Kidney tubule cell (primary cell): ENCODE measurements around the gene FRMPD1.

ENCODE experiments used
- DNase-seq: peaks from one replicate; pipeline ENCODE4 v3.0.0-alpha.2; 2018; ENCODE audit warnings: low spot score

The FRMPD1 gene

DNA sequence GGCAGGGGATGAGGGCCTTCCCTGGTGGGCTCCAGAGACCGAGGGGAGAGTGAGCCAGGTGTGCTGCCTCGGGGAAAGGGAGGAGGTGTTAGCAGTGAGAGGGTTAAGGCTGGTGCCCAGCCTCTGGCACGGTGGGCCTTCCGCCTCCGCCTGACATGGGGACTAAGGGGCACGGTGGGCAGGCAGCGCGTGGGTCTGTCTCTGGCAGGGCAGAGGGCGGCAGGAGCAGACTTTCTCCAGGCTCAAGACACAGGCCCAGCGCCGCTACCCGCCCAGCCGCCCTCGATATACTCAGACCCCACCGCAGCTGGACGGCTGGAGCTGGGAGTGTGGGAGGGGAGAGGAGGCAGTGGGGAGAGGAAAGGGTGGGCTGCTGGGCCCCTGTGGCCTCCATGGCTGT lies 14.9 kb upstream of the FRMPD1 start:
- DNase-seq = no peak

DNA sequence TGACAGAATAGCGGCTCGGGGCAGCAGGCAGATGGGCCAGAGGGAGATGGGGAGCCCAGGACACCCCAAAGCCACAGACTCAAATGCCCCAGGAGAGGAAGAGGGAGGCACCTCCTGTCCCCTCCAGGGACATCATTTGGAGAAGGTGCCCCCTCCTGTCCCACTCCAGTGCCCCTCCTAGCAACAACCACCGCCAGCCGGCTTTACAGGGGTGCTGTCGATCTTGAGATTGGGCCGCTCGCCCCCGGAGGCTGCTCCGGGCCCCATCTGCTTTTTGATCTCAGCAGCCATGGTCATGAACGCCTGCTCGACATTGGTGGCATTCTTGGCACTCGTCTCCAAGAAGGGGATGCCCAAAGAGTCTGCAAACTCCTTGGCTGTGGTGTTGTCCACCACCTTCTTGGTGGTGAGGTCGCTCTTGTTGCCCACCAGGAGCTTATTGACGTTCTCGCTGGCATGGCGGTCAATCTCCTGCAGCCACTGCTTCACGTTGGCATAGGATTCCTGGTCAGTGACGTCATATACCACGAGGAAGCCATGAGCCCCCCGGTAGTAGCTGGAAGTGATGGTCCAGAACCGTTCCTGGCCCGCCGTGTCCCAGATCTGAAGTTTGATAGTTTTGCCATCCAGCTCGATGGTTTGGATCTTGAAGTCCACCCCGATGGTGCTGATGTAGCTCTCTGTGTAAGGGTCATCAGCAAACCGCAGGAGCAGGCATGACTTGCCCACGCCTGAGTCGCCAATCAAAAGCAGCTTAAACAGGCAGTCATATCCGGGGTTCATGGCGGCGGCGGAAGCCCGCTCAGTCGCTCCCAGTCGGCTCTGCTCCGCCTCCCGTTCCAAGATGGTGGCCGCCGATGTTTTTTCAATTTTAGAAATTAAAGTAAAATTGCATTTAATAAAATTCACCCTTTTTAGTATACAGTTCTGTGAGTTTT lies 14.0 kb upstream of the FRMPD1 start:
- no peak for DNase-seq

DNA sequence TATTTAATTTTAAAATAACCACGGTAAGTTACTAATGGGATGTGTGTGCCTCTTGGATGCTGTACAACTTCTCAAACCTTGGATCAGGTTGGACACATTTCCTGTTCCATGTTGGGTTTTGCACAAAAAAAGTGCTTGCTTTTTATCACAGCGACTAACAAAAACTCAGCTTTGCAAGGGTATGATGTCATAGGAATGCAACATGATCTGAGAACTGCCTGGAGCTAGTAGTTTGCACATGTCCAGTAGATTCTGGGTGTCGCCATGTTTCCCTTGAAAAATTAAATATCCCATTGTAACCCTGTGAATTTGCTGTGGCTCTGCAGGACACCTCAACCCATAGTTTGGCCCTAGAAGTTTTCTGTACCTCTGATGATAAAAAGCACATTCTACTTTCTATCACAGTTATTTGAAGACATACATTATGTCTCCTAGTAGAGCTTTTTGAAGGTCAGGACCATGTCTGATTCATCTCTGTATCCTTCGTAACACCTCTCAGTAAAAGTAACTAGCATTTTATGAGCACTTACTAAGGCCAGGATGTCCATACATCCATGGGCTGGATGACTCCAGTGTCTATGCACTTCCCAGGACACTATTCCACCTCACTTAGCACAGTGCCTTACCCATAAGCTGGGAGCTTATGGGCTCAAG lies 11.5 kb upstream of the FRMPD1 start:
- DNase-seq = no peak

DNA sequence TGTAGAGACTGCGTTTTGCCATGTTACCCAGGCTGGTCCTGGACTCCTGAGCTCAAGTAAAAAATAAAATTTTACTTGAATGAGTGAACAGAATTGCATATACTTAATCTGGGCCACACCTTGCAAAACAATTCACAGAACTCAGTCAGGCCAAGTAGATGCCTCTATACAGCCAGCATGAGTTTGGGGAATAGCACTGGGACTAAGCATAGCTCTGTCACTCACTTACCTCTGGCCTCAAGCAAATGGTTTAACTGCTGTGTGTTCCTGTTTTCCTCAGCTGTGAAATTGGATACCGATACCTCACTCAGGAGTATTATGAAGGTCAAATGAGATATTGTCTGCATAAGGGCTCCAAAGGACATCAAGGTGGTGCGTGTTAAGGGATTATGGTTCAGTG lies 10.9 kb upstream of the FRMPD1 start:
- DNase-seq = no peak

DNA sequence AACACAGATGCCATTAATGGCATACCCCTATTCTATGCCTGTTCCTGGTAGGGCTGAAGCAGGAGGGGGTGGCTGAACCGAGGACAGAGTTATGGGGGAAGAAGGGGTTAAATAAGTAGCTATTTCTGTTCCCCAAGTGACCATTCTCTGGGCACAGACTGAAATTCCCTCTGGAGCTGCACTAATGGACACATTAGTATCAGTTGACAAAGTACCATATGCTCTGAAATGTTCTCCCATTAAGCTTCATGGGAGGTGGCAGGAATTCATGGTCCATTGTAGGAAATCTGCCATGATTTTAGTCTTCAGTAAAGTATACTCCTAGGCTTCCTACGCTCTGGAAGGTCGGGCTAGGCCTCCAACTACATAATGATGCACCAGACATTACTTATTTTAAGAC lies 10.5 kb upstream of the FRMPD1 start:
- DNase-seq = no peak

DNA sequence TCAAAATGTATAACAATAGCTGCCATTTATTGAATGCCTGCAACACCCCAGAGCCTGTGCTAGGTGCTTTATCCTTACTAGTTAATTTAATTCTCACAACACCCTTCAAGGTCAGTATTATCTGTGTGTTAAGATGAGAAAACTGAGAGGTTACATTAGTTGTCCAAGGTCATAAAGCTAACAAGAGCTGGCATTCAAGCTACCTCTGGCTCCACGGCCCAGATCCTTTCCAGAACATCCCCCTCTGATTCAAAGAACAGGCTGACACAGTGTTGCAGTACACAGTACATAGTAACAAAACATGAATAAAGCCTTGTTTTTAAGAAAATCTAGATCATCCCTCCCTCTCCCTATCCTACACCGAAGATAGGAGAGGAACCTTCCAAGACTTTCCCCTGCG lies 9.4 kb upstream of the FRMPD1 start:
- DNase-seq = no peak

DNA sequence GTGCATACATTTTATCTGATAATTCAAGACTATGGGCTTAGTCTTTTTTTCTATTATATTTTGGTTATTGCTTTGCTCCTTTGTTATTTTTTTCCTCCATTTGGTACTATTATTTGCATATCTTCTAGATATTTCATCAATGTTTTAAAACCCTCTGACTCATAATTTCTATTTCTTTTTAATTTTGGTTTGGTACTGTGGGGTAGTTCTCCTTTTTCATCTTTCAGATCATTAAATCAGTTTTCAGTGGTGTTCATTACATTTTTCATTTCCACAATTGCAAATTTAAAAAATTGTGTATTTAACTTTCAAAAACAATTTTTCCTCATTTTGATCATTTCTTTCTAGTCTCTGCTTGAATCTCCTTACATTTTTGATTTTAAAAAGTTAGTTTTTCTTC lies 7.5 kb upstream of the FRMPD1 start:
- DNase-seq = no peak

DNA sequence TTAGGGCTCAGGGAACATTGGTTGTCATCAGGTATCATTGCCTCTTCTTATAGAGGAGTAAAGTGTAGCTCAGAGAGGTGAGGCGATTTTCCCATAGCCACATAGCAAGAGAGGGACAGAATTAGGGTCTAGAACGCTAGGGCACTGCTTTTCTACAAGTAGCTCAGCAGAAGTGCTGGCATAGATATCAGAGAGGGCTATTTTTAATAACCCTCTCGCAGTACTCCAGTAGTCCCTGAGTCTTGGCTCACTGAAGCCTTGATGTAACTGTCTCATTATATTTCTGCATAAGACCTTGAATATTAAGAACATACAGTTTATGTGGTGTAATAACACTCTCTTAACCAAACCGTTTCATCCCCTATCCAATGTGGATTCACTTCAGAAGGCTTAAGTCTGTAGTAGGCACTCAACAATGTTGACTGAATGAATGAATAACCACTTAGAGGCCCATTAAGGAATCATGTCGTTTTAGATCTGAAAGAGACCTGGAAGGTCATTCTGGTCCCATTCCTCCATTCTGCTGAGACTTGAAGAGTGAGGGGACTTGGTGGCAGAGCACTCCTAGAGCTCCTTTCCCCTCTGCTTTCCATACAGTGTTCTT lies 4.7 kb upstream of the FRMPD1 start:
- DNase-seq = no peak

DNA sequence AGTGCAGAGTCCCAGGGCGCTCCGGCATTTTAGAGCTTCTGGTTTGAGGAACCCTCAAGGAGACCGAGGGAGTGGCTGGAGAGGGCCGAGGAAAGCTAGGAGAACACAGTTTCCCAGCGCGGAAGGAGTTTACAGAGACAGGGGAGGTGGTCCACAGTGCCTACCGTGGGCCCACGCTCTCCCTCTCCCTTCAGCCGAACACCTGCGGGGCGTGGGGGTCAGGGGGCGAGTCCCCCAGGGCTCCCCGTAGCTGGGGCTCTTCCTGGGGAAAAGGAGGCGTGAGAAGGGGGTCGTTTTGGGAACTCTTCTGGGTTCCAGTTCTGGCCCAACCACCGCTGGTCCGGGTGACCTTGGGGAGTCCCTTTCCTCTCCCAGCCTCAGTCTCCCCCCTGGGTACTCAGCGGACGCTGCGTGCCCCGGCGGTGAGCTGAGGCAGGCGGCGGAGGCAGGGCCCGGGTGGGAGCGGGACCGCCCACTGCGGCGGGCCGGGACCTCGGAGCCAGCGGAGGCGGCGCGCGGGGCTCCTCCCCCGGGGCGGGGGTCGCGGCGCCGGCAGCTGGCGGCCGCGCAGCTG lies 368 bp upstream of the FRMPD1 start:
- no peak for DNase-seq

DNA sequence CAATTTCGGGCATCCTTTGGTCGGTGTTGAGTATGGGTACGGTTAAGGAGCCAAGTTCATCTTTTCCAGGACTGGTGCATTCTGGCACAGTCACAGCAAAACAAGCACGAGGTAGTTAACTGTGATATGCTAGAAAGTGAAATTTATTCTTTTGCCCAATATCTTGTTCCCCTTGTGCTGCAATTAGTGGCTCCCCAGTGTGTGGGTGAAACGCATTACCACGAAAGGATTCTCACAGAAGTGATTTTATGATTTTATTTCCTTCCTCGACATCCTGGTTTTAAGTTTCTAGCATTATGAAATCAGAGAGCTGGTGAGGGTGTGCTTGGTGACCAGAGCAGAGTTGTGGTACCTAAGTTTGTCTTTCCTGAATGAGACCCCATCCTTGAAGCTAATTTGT lies 1.5 kb downstream of the FRMPD1 start:
- DNase-seq = no peak

DNA sequence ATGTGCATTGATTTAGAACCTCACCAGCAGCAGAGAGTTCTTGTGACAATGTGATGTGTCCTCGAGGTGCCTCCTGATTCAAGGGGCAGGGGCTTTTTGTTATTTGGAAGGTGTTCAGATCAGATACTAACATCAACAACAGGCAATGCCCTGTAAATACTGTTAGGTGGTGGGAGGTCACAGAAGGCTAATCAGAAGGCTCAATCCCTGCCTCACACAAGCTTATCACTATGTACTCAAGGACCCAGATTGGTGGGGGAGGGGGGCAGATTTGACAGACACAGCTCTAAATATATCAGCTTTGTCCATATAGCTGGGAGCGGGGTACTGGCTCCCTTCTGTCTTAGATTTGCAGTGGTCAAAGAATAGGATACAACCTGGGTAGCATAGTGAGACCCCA lies 2.6 kb downstream of the FRMPD1 start:
- no peak for DNase-seq

DNA sequence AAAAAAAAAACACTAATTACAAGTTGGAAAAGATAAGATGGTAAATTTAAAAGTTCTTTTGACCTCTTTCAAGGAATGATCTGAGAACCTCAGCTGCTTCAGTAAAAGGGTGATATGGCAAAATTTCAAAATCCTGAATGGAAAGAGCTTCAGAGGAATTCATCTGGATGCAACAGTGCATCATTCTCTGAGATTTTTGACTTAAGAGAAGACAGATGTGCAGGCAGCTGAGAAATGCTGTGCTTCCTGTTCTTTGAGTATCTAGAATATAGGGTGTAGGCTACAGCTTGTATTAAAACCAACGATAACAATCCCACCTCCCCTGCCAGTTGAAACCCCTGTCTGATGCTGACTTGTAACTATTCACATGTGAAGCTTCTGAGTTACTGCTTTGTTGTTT lies 6.2 kb downstream of the FRMPD1 start:
- DNase-seq = no peak

DNA sequence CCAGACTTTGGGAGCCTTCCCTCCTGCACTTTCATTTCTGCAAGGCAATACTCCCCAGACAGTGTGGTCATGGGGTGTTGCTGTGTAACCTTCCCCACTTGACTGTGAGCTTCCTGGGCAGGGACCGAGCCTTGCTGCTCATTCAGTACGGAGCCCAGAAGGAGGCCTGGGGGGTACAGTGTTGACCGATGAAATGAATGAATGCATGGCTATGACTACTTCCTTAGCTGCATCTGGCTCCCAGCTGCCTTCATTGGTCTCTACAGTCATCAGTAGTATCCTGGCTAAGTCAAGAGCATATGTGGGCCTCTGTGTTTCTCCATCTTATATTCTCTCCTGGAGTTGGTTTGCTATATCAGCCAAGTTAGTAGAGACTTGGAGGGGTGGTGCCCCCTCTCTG lies 9.9 kb downstream of the FRMPD1 start:
- DNase-seq = no peak

DNA sequence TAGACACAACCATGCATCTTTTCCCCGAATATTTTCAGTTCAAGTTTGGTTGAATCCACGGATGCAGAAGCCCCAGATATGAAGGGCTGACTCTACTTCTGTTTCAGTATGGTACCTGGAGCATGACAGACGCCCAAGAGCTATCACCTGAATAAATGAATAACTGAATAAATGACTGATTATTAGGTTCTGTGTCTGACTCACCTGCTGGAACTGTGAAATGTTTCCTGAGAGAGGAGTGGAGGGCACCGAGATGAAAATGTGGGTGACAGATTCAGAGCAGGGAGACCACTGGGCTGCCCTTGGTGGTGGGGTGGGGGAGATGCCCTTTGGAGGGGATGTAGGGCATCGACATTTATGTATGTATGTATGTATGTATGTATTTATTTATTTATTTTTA lies 13.2 kb downstream of the FRMPD1 start:
- DNase-seq = peak; percentile 60

DNA sequence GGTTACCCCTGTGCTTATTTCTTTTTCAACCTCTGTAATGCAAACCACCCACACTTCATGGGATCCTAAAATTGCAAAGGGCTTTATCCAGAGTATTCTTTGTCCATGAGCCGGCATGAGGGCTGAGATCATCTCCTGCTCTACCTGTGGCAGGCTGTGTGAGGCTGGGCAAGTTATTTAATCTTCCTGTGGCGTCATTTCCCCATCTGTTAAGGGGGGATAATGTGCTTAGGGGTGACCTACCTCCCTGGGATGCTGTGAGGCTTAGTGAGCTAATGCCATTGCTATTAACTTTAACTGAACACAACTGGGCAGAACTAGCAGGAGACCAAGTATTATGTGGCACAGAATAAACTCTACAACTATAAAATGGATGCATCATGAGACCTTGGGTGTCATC lies 17.0 kb downstream of the FRMPD1 start:
- peak; percentile 43 for DNase-seq

DNA sequence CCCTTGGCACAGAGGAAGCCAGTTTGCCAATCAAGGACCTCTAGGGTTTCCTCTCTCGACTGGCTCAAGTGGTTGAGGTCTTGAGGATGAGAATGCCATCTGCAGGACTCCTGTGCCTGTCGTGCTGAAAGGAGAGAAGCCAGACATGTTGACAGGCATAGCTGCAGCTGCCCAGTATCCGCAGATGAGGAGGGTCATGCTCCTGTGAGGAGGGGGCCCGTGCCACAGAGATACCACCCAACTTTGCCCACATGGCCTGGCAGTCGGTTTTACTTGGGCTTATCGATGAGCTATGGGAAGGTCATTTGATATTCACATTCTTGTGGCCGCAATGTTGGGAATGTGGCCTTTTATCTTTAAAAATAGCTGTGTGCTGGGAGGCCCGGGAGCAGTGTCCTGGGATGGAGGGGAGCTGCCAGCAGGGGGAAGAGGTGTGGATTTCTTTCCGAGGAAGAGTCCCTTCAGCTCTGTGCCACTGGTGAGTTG lies 17.4 kb downstream of the FRMPD1 start:
- DNase-seq = no peak

DNA sequence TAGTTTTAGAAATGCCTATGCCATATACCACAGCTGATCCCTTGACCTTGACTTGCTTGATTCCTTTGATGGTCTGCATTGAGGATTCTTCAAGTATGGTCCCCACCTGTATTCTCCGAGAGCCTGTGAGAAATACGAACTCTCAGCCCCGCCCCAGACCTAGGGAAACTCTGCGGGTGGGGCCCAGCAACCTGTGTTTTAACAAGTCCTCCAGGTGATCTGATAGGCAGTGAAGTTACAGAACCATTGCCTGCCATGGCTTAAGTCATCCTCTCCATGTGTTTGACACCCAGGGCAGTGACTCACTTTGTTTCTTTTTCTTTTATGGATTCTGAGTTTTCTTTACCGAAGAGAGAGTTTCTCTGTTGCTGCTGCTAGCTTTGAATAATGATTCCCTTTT lies 18.5 kb downstream of the FRMPD1 start:
- no peak for DNase-seq

DNA sequence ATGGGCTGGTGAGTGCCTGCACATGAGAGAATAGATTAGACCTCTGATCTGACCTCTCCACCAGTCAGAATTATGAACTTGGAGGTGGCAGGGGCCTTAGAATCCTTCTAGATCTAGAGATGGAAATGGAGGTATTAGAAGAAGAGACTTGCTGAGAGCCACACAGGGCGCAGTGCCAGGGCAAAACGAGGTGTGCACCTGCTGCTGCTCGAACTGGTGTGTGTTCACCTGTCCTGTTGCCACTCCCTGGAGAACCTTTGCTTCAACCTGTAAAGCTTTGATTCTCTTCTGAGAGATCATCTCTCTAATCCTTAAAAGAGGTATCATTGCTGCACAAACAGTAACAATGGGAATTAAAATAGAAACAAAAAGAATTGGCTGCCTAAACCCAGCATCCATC lies 24.9 kb downstream of the FRMPD1 start:
- DNase-seq = no peak

DNA sequence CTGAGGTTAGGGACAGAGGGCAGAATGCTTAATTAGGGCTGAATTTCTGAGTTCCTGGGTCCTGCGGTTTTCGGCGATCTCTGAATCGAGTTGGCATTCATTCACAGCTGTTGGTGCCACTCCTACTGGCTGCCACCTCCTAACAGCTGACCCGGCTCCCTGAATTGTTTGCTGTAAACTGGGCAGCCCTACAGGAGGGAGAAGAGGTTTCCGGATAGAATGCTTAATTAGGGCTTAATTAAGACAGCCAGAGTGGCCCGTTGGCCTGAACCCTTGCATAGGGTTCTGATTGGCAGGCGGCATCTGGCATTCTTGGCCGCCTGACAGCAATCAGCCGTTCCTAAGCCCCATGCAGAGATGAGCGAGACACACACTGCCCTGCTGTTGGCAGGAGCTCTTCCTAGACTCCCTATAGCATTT lies 25.7 kb downstream of the FRMPD1 start:
- no peak for DNase-seq

DNA sequence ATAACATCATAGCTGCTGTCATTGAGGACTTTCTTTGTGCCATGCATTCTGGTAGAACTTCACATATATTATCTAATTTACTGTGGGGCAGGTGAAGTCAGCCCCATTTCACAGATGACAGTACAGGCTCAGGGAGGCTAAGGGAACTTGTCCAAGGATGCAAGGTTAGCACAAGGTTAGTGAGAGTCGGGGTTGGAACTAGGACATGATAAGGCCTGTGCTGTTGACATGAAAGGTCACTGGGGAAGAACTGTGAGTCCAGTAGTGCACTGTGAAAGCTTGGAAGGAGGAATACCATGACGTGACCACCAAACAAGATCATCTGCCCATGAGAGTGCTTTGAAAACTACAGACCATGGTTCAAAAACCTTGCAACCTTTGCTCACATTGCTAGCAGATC lies 26.7 kb downstream of the FRMPD1 start:
- DNase-seq = no peak

DNA sequence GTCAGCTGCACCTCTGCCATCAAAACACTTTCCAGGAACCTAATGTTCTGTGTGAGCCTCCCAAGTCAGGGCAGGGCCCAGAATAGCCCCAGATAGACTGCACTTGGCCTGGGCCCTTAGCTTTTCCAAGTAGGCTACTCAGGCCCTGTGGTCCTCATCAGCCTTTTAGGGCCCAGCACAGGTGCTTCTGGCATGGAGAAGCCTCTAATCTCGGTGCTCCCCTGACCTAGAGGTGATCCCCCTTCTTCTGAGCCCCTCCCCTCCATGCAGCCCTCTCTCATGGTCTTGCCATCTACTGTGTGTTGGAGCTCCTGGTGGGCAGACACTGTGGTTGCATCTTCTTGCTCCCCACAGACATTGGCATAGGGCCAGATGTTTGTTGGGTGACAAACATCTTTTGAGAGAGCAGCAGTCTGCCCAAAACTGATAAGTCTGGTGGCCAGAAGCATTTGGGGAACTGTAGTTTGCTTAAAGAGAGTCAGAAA lies 28.1 kb downstream of the FRMPD1 start:
- no peak for DNase-seq

DNA sequence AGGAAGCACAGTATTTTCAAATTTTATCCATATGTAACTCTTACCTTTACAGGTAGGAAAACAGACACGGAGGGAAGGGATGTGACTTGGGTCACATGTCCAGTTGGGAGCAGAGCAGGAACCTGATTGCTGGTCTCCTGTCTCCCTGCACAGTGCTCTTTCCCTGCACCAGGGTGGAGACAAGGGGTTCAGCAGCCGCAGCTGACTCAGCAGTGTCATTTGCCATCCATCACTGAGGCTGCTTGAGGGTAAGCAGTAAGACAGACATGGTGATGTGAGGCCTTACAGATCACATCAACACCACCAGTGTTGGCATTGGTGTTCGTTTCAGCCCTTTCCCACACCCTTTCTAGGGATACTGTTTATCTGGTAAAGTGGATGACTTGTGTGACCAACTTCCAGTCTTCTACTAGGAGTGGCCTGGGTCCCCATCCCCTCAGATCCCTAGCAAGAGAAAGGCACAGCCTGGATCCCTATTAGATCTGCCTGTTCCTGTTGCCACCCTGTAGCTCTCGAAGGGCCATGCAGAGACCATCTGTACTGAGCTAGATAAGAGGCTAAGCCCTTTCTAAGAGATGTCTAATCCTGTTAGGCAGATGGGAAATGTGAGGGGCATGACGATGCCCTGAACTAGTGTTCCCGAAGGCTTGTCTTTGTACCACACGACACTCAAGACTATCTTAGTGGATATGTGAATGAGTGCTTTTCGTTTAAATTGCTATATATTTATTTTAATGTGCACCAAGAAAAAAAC lies 29.1 kb downstream of the FRMPD1 start:
- no peak for DNase-seq
